Adrenal gland (tissue), 12 donors: ENCODE measurements around the gene SUSD1. TPM values are rescaled to one million over a fixed set of nuclear protein-coding genes. Genes with fewer than 3 reads are reported as not detected.

Experiments
- DNase-seq, 7 donors: peaks; one replicate each; pipeline ENCODE4 v3.0.0-alpha.2; 2019 to 2020
- H3K27ac ChIP-seq, 5 donors: fragments of 200-600 bp; sonication (generic) in 4 of 5; 1 replicate in 3 of 5; 2 replicates in 2 of 5; pipeline versions ENCODE4 v1.5.1 to v1.8.0; 2016 to 2020; ENCODE audit warnings: mild to moderate bottlenecking in 1 of 5
- H3K27me3 ChIP-seq: fragments of 200-600 bp; 2 replicates; pipeline ENCODE4 v1.8.0; 2021
- H3K36me3 ChIP-seq, 2 donors: fragments of 200-600 bp; replicated peaks in 1 of 2; 1 replicate in 1 of 2; 2 replicates in 1 of 2; pipeline versions ENCODE4 v1.5.1 to v1.8.0; 2018 to 2022
- H3K4me1 ChIP-seq, 2 donors: fragments of 200-600 bp; replicated peaks in 1 of 2; 1 replicate in 1 of 2; 2 replicates in 1 of 2; pipeline versions ENCODE4 v1.5.1 to v1.8.0; 2018 to 2021
- H3K4me3 ChIP-seq, 4 donors: fragments of 200-600 bp; sonication (generic) in 3 of 4; one replicate each; pipeline ENCODE4 v1.5.1; 2016 to 2018
- H3K9me3 ChIP-seq, 3 donors: fragments of 200-600 bp; sonication (generic) in 1 of 3; replicated peaks in 1 of 3; 1 replicate in 2 of 3; 2 replicates in 1 of 3; pipeline versions ENCODE4 v1.5.1 to v1.8.0; 2016 to 2021
- CTCF ChIP-seq, 6 experiments: fragments of 450-650 bp in 4 of 6; fragments of 200-600 bp in 2 of 6; sonication (generic) in 1 of 6; IDR thresholded peaks; 1 replicate in 5 of 6; 2 replicates in 1 of 6; pipeline versions ENCODE4 v1.5.1 to v1.8.0; 2016 to 2021; ENCODE audit warnings: antibody characterized with exemption in 6 of 6, mild to moderate bottlenecking in 2 of 6, moderate library complexity in 1 of 6
- POLR2A ChIP-seq, 2 donors: fragments of 450-650 bp; IDR thresholded peaks; one replicate each; pipeline ENCODE4 v1.6.1; 2017; ENCODE audit warnings: antibody characterized with exemption in 2 of 2, mild to moderate bottlenecking in 2 of 2, moderate library complexity in 1 of 2
- WGBS, 4 donors: extraction: QIAGEN DNeasy Blood & Tissue Kit in 2 of 4; methylation state at CpG; one replicate each; pipeline versions ENCODE4 v1.1.5 to v1.1.7; 2013 to 2017; 5-methylcytosine and 5-hydroxymethylcytosine counted together
- intact Hi-C, 2 donors: fragments of 100-400 bp; cut with DNase I; formaldehyde crosslinking; loops; one replicate each; pipeline versions ENCODE4 v1.14.1 to v1.15.0; 2022 to 2023
- polyA plus RNA-seq, 3 donors: library from polyadenylated mRNA; stranded (reverse); fragments of 200-250 nt in 2 of 3; fragments of 350-450 nt in 1 of 3; fragmentation: Illumina TruSeq in 1 of 3; extraction: RNeasy Lipid Tissue Mini Kit (QIAGEN cat#74804) in 1 of 3; gene quantifications; one replicate each; pipeline ENCODE4 v1.2.3, GENCODE V29; 2013 to 2014
- total RNA-seq, 9 donors: library from RNA; depleted of rRNA in 4 of 9; stranded (reverse); fragments of >200 nt in 4 of 9; fragments of 120-200 nt in 1 of 9; fragmentation: NEBNext Ultra II Directional in 1 of 9; extraction: Animal tissue kit (Norgen Biotek cat#: 25700) in 1 of 9; gene quantifications; one replicate each; pipeline versions ENCODE4 v1.1.0 to v1.2.4, GENCODE V29; 2013 to 2023
- donor health status: healthy with polysubstance abuse.
- donor health status: Bipolar disorder and iron deficiency.
- donor health status: DM: yes; HTN: yes; CAD: no.
- donor health status: DM: no; HTN: no; CAD: no.
- donor health status: DM: no; HTN: no; CAD: no.
- donor health status: DM: yes; HTN: yes; CAD: no.

The SUSD1 gene
- total and polyA plus RNA-seq, 12 donors: 4.7 to 37.0 (median 20.8) TPM

GRCh38 chr9:112007575-112008240 lies 167.4 kb downstream of the SUSD1 start:
- DNase-seq: no peak
- Histone ChIP-seq H3K36me3 (no peaks in the 10 kb centered on the region), H3K4me1 (peaks cover 11 to 13% of the 10 kb centered on the region in 2 donors), H3K27ac (no peak overlapping the region), H3K27me3 (no peaks in the 10 kb centered on the region), H3K9me3 (no peaks in the 10 kb centered on the region), H3K4me3 (no peak overlapping the region)
- WGBS, 4 donors: 81 to 88% (median 87%) methylated on average over 6 of the region's 6 CpGs
- TF ChIP-seq POLR2A (IDR thresholded peaks at IDR 0.05) (no peak), CTCF (IDR thresholded peaks at IDR 0.05) (no peak)
- intact Hi-C loops: no loop called here

DNA sequence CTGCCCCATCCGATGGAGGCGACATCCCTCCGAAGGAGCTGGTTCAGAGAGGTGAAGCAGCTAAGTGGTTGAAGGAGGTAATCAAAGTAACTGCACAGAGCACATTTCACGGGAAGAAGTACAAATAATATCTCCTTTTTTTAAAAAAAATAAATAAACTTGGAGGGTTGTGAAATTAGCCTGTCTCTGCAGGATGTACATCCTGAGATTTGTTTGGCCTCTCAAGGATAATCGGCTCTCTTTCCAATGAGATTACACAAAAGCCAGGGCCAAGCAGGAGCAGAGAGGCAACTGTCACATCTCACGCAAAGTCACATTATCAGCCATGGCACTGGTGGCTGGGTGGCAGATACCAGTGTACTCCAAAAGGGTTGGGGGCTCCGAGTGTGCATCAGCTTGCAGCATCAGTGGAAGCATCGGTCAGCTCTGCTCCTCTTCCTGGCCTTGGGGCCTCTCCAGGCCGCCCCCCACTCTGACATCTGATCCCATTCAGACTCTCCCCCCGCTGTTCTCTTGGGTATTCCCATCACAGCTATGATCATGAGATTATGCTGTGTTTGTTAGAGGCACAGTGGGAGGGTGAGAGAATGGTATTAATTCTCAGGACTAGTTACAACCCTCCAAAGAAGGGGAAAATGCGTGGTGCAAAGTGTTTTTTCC lies 168.6 kb downstream of the SUSD1 start:
- DNase-seq: no peak
- Histone ChIP-seq H3K36me3 (no peaks in the 10 kb centered on the region), H3K4me3 (no peak overlapping the region), H3K4me1 (peaks cover under 1% of the 10 kb centered on the region in 2 donors), H3K27me3 (no peaks in the 10 kb centered on the region), H3K27ac (peak overlapping the region in 1 of 5 donors; percentile 18), H3K9me3 (no peaks in the 10 kb centered on the region)
- TF ChIP-seq POLR2A (IDR thresholded peaks at IDR 0.05) (no peak), CTCF (IDR thresholded peaks at IDR 0.05) (no peak)
- 76 to 81% (median 77%) methylated on average over 10 to 11 of the region's 11 CpGs for WGBS, 4 donors
- intact Hi-C loops: no loop called here

DNA sequence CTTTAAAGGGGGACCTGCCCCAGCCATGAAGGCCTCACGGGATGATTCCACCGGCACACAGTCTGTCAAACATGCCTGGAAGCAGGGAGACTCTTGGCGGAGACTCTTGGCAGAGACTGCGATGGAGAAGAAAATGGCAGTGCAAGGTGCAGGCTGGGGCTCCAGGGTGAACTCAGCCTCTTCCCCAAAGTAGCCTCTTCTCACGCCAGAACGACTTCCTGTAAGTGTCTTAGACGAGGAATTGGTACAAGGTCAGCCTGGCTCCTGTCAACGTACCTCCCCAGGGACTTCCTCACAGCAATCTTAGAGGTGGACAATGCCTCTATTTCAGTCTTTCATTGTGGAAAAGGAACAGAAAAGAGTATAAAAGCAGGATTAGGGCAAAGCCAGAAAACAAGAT lies 169.2 kb downstream of the SUSD1 start:
- intact Hi-C loops: no loop called here
- no peaks in the 10 kb centered on the region for H3K27me3 ChIP-seq
- no peak for TF ChIP-seq POLR2A (IDR thresholded peaks at IDR 0.05)
- no peak for TF ChIP-seq CTCF (IDR thresholded peaks at IDR 0.05)
- no peaks in the 10 kb centered on the region for H3K9me3 ChIP-seq
- H3K27ac ChIP-seq: no peak overlapping the region
- no peaks in the 10 kb centered on the region for H3K36me3 ChIP-seq
- DNase-seq: no peak
- H3K4me1 ChIP-seq: no peaks in the 10 kb centered on the region
- WGBS, 4 donors: 47 to 62% (median 51%) methylated on average over 7 to 8 of the region's 8 CpGs
- no peak overlapping the region for H3K4me3 ChIP-seq

DNA sequence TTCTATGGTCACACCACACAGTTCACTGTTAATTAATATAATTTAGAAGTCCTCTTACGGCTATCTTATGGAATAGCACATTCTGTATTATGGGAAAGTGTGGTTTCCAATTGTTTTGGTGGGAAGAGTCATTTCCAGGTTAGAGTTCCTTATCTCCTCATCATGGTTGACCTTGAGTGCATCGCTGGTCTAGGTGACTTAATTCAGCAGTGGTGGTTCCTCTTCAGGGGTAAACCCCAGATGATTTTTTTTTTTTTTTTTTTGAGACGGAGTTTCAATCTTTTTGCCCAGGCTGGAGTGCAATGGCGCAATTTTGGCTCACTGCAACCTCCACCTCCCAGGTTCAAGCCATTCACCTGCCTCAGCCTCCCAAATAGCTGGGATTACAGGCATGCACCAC lies 171.6 kb downstream of the SUSD1 start:
- H3K27me3 ChIP-seq: no peaks in the 10 kb centered on the region
- intact Hi-C loops: no loop called here
- no peaks in the 10 kb centered on the region for H3K9me3 ChIP-seq
- DNase-seq: no peak
- TF ChIP-seq CTCF (IDR thresholded peaks at IDR 0.05): no peak
- no peak for TF ChIP-seq POLR2A (IDR thresholded peaks at IDR 0.05)
- H3K27ac ChIP-seq: no peak overlapping the region
- no peaks in the 10 kb centered on the region for H3K4me1 ChIP-seq
- WGBS, 4 donors: 75 to 84% (median 81%) methylated on average over 4 of the region's 4 CpGs
- no peaks in the 10 kb centered on the region for H3K36me3 ChIP-seq
- H3K4me3 ChIP-seq: no peak overlapping the region
